Mesothelial cell of epicardium (in vitro differentiated cells): ENCODE measurements around the gene SLC30A2. TPM values are rescaled to one million over a fixed set of nuclear protein-coding genes. Genes with fewer than 3 reads are reported as not detected.

Experiments
- DNase-seq, 2 experiments: peaks; one replicate each; pipeline ENCODE4 v3.0.0; 2021; ENCODE audit warnings: low spot score in 2 of 2; ENCODE audit not compliant: unreplicated experiment in 2 of 2
- H3K27ac Mint-ChIP-seq: 2 replicates; pipeline ENCODE4 v1.8.0; 2021; ENCODE audit warnings: mixed read lengths
- H3K27me3 Mint-ChIP-seq: 2 replicates; pipeline ENCODE4 v1.8.0; 2021; ENCODE audit warnings: low read depth, mixed read lengths
- H3K36me3 Mint-ChIP-seq: 2 replicates; pipeline ENCODE4 v1.8.0; 2021; ENCODE audit warnings: mixed read lengths
- H3K4me1 Mint-ChIP-seq: 2 replicates; pipeline ENCODE4 v1.8.0; 2021; ENCODE audit warnings: mixed read lengths
- H3K4me3 Mint-ChIP-seq: 2 replicates; pipeline ENCODE4 v1.8.0; 2021; ENCODE audit warnings: mild to moderate bottlenecking, moderate library complexity, mixed read lengths
- H3K9me3 Mint-ChIP-seq: 2 replicates; pipeline ENCODE4 v1.8.0; 2021; ENCODE audit warnings: mixed read lengths
- total RNA-seq: library from RNA; stranded (reverse); gene quantifications from 3 replicates; pipeline ENCODE4 v1.2.1, GENCODE V29; 2021
- TF ChIP-seq, protein P1 (sequence below): fragments of 200-600 bp; sonication (generic); IDR thresholded peaks from one replicate; pipeline ENCODE4 v1.5.0; 2021; ENCODE audit warnings: antibody characterized with exemption; ENCODE audit not compliant: unreplicated experiment

Gene SLC30A2
- total RNA-seq, 1 donor from 2014 or later = 10.3 TPM

DNA sequence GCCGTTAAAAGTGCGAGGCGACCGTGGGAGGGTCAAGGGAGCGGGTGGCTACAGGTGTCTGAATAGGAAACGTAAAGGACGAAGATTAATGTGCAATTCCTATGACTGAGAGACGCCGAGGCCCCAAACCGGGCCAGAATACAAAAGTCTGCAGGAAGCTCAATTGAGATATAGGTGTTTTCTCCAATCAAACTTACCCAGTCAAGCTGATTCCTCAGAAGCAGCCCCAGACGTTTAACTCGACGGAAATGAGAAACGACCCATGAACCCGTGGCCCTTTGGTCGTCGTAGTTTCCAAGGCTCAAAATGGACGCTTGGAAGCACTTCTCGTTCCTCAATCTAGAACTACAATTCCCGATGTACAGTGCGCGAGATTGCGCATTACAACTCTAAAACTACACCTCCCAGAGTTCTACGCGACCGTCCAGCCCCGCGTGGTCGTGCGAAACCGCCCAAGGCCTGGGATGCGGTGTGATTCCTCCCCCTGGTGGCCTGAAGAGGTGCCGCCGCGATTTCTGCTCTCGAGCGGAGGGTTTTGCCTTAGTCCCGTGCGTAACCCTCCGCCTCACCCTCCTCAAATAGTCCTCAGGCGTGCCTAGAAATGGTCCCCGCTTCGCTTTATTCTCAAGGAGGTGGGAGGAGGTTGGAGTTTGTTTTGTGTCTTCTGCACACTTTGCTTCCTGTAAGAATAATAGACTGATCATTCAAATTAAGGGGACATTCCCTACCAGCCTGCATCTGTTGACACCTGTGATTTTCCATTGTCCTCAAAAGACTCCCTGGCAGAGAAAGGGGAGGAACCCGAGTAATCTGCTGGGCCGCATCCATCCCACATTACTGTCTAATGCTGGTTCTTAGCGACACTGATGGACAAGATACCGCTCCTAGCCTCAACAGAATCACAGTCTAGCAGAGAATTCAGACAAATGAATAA lies 47.8 kb downstream of the SLC30A2 start, which contains the start of gene PAFAH2:
Gene PAFAH2, minus strand, starts transcription at position 236 of the 934 bp plus-strand sequence. CDS start 7,247 bp downstream, outside the sequence.
- Mint-ChIP-seq H3K27me3 (no peaks in the 10 kb centered on the region), H3K9me3 (no peaks in the 10 kb centered on the region), H3K36me3 (no peaks in the 10 kb centered on the region), H3K4me3 (peak within 1 kb of the TSS; percentile 88), H3K4me1 (peaks cover 17% of the 10 kb centered on the region), H3K27ac (peak within 1 kb of the TSS; percentile 97)
- peak; percentile 94 to 97 for DNase-seq
- TF ChIP-seq, protein P1, sequence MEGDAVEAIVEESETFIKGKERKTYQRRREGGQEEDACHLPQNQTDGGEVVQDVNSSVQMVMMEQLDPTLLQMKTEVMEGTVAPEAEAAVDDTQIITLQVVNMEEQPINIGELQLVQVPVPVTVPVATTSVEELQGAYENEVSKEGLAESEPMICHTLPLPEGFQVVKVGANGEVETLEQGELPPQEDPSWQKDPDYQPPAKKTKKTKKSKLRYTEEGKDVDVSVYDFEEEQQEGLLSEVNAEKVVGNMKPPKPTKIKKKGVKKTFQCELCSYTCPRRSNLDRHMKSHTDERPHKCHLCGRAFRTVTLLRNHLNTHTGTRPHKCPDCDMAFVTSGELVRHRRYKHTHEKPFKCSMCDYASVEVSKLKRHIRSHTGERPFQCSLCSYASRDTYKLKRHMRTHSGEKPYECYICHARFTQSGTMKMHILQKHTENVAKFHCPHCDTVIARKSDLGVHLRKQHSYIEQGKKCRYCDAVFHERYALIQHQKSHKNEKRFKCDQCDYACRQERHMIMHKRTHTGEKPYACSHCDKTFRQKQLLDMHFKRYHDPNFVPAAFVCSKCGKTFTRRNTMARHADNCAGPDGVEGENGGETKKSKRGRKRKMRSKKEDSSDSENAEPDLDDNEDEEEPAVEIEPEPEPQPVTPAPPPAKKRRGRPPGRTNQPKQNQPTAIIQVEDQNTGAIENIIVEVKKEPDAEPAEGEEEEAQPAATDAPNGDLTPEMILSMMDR = peak; percentile 95

- H3K4me1 Mint-ChIP-seq = peaks cover 19% of the 10 kb centered on the region
- H3K27ac Mint-ChIP-seq = peak overlapping the region; percentile 97
- H3K9me3 Mint-ChIP-seq = no peaks in the 10 kb centered on the region
Observed at GRCh38 chr1:25996966-25997827, 48.7 kb downstream of the SLC30A2 start.

GRCh38 chr1:25994402-25995150 lies 51.3 kb downstream of the SLC30A2 start:
- Mint-ChIP-seq H3K4me1 (peaks cover 24% of the 10 kb centered on the region), H3K9me3 (no peaks in the 10 kb centered on the region), H3K27ac (no peak overlapping the region), H3K27me3 (no peaks in the 10 kb centered on the region), H3K36me3 (no peaks in the 10 kb centered on the region), H3K4me3 (no peak overlapping the region)
- TF ChIP-seq, protein P1 = no peak
- DNase-seq = no peak

More at GRCh38 chr1:25996966-25997827, 48.7 kb downstream of the SLC30A2 start:
- Mint-ChIP-seq H3K36me3 (no peaks in the 10 kb centered on the region), H3K27me3 (no peaks in the 10 kb centered on the region), H3K4me3 (peak overlapping the region; percentile 88)
- TF ChIP-seq, protein P1 = no peak
- no peak for DNase-seq

- TF ChIP-seq, protein P1 = no peak
- H3K9me3 Mint-ChIP-seq = no peaks in the 10 kb centered on the region
- no peak for DNase-seq
- no peaks in the 10 kb centered on the region for H3K27me3 Mint-ChIP-seq
- H3K4me1 Mint-ChIP-seq = peaks cover 18% of the 10 kb centered on the region
- peaks cover 2% of the 10 kb centered on the region for H3K36me3 Mint-ChIP-seq
- no peak overlapping the region for H3K4me3 Mint-ChIP-seq
- H3K27ac Mint-ChIP-seq = no peak overlapping the region
Observed at GRCh38 chr1:25993197-25993951, 52.5 kb downstream of the SLC30A2 start.
